Naive thymus-derived CD4-positive, alpha-beta T cell (primary cell): ENCODE data around the gene ATF1. TPM values are rescaled to one million over a fixed set of nuclear protein-coding genes. Genes with fewer than 3 reads are reported as not detected.
A peak's percentile ranks its signal among the peaks of the same experiment; 100 is the strongest.

Experiments
- ATAC-seq: fragments of 150-1000 bp; cut with Tn5 transposase; 2 replicates; pipeline ENCODE4 v1.10.0; 2021; ENCODE audit warnings: mild to moderate bottlenecking, moderate library complexity
- CTCF ChIA-PET: fragments of 350-600 bp; sonication (Branson Sonifier 250); formaldehyde crosslinking; loops from one replicate; lab custom pipeline; 2021; ENCODE audit warnings: antibody characterized with exemption; lab: Charles Lee
- POLR2A ChIA-PET: fragments of 350-600 bp; sonication (Branson Sonifier 250); formaldehyde crosslinking; loops from one replicate; lab custom pipeline; 2021; ENCODE audit warnings: antibody characterized with exemption, inconsistent platforms; lab: Charles Lee
- DNase-seq, 9 donors: peaks; one replicate each; pipeline versions ENCODE4 v3.0.0 to v3.0.0-alpha.2; 2020 to 2022; ENCODE audit warnings: mixed read lengths in 1 of 9
- H3K27ac ChIP-seq: one replicate; pipeline ENCODE4 v1.7.0; 2013; ENCODE audit warnings: mild to moderate bottlenecking, low read depth, low read length, moderate library complexity
- H3K27me3 ChIP-seq, 2 donors: one replicate each; pipeline ENCODE4 v1.7.0; 2013; ENCODE audit warnings: low read length in 2 of 2, mild to moderate bottlenecking in 2 of 2, moderate library complexity in 2 of 2; ENCODE audit not compliant: control insufficient read depth in 2 of 2, insufficient read depth in 2 of 2
- H3K36me3 ChIP-seq, 3 experiments: 1 replicate in 2 of 3; 2 replicates in 1 of 3; pipeline ENCODE4 v1.7.0; 2013; ENCODE audit warnings: low read length in 3 of 3, mild to moderate bottlenecking in 3 of 3, moderate library complexity in 1 of 3; ENCODE audit not compliant: insufficient read depth in 3 of 3, control insufficient read depth in 2 of 3
- H3K4me1 ChIP-seq, 2 donors: one replicate each; pipeline ENCODE4 v1.7.0; 2013; ENCODE audit warnings: low read length in 2 of 2, mild to moderate bottlenecking in 2 of 2, moderate library complexity in 1 of 2; ENCODE audit not compliant: control insufficient read depth in 2 of 2, insufficient read depth in 2 of 2
- H3K4me3 ChIP-seq: 2 replicates; pipeline ENCODE4 v1.7.0; 2013; ENCODE audit warnings: mild to moderate bottlenecking, low read length
- H3K9me3 ChIP-seq, 3 experiments: 1 replicate in 2 of 3; 2 replicates in 1 of 3; pipeline ENCODE4 v1.7.0; 2013; ENCODE audit warnings: low read length in 3 of 3; ENCODE audit not compliant: control insufficient read depth in 2 of 3
- H3K27ac Mint-ChIP-seq, 9 donors: one replicate each; pipeline ENCODE4 v1.8.0; 2020 to 2022; ENCODE audit warnings: mixed read lengths in 9 of 9, mild to moderate bottlenecking in 8 of 9, moderate library complexity in 5 of 9, inconsistent platforms in 2 of 9
- H3K27me3 Mint-ChIP-seq, 5 donors: one replicate each; pipeline ENCODE4 v1.8.0; 2021 to 2022; ENCODE audit warnings: mixed read lengths in 5 of 5, mild to moderate bottlenecking in 1 of 5
- H3K36me3 Mint-ChIP-seq, 5 donors: one replicate each; pipeline ENCODE4 v1.8.0; 2020 to 2022; ENCODE audit warnings: mixed read lengths in 5 of 5, mild to moderate bottlenecking in 3 of 5, inconsistent platforms in 1 of 5
- H3K4me1 Mint-ChIP-seq, 7 donors: one replicate each; pipeline ENCODE4 v1.8.0; 2020 to 2022; ENCODE audit warnings: mixed read lengths in 7 of 7, mild to moderate bottlenecking in 3 of 7, inconsistent platforms in 1 of 7
- H3K4me3 Mint-ChIP-seq, 10 donors: one replicate each; pipeline ENCODE4 v1.8.0; 2020 to 2022; ENCODE audit warnings: mild to moderate bottlenecking in 10 of 10, mixed read lengths in 10 of 10, moderate library complexity in 6 of 10, inconsistent platforms in 2 of 10
- H3K9me3 Mint-ChIP-seq, 11 donors: one replicate each; pipeline ENCODE4 v1.8.0; 2020 to 2022; ENCODE audit warnings: mixed read lengths in 11 of 11, mild to moderate bottlenecking in 4 of 11, inconsistent platforms in 1 of 11, moderate library complexity in 1 of 11
- intact Hi-C, 2 donors: fragments of 100-400 bp; cut with micrococcal nuclease; formaldehyde crosslinking; loops; one replicate each; pipeline ENCODE4 v1.15.1; 2023
- polyA plus RNA-seq, 2 donors: library from polyadenylated mRNA; unstranded; fragments of 300-500 nt; fragmentation: Illumina TruSeq; gene quantifications; one replicate each; pipeline ENCODE4 v1.2.3, GENCODE V29; 2021
- total RNA-seq, 6 experiments: library from RNA in 5 of 6; stranded (reverse) in 5 of 6; gene quantifications; 1 replicate in 5 of 6; 2 replicates in 1 of 6; pipeline ENCODE4 v1.2.3 and lab custom pipeline; 2021 to 2026

ATF1 gene
- total and polyA plus RNA-seq, 7 experiments from 2014 or later = 23.8 to 53.9 (median 51.3) TPM

DNA sequence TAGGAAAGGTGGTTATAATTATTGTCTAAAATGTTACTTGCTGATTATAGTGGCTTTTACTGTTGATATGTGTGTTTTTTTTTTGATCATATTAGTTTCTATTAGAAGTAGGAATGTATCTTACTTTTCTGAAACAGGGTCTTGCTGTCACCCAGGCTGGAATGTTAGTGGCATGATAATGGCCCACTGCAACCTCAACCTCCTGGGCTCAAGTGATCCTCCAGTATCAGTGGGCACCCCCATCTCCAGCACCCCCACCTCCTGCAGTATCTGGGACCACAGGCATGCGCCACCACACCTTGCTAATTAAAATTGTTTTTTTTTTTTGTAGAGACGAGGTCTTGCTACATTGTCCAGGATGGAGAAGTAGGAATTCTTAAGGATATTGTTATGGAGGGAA, 11.3 kb downstream of the ATF1 start:
- Mint-ChIP-seq H3K27me3 (no peaks in the 10 kb centered on the region), H3K27ac (peak overlapping the region in 1 of 9 donors; percentile 59), H3K4me1 (peaks cover 13 to 40% (median 30%) of the 10 kb centered on the region in 7 donors), H3K4me3 (no peak overlapping the region), H3K9me3 (peaks cover 0 to 8% (median 0%) of the 10 kb centered on the region in 11 donors), H3K36me3 (peaks cover 4 to 40% (median 13%) of the 10 kb centered on the region in 5 donors)
- POLR2A ChIA-PET = interaction anchor here (1.2 to 2.0 kb wide), 2 partner anchors 10 to 12 kb away, joined by 3 to 6 read pairs; partner anchors contain the start of gene ATF1
- Histone ChIP-seq H3K4me3 (no peak overlapping the region), H3K27me3 (no peaks in the 10 kb centered on the region), H3K4me1 (no peaks in the 10 kb centered on the region), H3K9me3 (no peaks in the 10 kb centered on the region), H3K27ac (no peak overlapping the region), H3K36me3 (peaks cover 0 to 11% (median 5%) of the 10 kb centered on the region in 3 experiments)
- DNase-seq (no peak), ATAC-seq (no peak)
- CTCF ChIA-PET = no interaction called here
- intact Hi-C loops = no loop called here

DNA sequence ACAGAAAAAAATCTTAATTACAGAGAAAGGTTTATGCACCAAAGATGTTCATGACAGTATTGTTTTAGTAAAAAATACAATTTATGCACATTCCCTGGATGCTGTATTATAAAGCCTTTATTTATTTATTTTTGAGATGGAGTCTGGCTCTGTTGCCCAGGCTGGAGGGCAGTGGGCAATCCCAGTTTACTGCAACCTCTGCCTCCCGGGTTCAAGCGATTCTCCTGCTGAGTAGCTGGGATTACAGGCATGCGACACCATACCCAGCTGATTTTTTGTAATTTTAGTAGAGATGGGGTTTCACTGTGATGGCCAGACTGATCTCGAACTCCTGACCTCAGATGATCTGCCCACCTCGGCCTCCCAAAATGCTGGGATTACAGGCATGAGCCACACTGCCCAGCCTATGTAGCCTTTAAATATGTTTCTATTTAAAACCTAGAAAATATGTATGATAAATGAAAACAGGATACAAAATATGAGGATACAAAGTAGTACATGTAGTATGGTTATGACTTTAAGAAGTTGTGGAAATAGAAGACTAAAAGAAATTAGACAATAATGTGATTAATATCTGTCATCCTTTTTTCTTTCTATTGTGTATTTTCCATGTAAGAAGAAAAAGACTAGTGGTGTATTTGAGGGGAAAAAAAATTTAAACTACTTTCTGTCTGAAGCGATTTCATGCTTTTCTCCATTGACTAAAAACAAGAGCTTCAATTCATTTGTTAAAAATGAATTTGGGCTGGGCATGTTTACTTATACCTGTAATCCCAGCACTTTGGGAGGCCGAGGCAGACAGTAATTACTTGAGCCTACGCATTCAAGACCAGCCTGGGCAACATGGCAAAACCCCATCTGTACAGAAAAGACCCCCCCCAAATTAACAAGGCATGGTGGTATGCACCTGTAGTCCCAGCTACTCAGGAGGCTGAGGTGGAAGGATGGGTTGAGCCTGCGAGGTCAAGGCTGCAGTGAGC, 13.1 kb downstream of the ATF1 start:
- peaks cover 0 to 13% (median 0%) of the 10 kb centered on the region in 3 experiments for H3K36me3 ChIP-seq
- POLR2A ChIA-PET = interaction anchor here (1.2 kb wide), 1 partner anchor 12 kb away, joined by 4 read pairs; no protein-coding TSS in a partner anchor
- no peaks in the 10 kb centered on the region for H3K4me1 ChIP-seq

DNA sequence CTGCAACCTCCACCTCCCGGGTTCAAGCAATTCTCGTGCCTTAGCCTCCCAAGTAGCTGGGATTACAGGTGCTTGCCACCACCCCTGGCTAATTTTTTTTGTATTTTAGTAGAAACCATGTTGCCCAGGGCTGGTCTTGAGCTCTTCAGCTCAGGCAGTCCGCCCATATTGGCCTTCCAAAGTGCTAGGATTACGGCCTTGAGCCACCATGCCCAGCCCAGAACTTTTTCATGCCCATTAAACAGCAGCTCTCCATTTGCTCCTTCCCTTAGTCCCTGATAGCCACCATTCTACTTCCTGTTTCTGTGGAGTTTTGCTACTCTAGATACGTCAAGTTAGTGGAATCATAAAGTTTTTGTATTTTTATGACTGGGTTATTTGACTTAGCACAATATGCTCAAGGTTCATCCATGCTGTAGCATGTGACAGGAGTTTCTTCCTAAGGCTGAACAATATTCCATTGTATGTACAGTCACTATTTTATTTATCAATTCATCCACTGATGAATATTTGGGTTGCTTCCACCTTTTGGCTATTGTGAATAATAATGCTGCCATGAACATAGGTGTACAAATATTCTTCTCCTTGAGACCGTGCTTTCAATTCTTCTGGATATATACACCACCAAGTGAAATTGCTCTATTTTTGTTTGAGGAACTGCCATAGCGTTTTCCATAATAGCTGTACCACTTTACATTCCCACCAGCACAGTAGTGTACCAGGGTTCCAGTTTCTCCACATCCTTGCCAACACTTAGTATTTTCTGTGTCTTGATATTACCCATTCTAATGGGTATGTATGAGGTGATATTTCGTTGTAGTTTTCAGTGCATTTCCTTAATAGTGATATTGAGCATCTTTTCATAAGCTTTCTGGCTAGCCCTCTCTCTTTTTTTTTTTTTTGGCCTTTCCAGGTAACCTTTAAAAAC, 15.0 kb downstream of the ATF1 start:
- POLR2A ChIA-PET = interaction anchor here (0.6 to 0.7 kb wide), 2 partner anchors 16 to 211 kb away, joined by 3 read pairs; no protein-coding TSS in a partner anchor
- no peak for ATAC-seq
- H3K27ac Mint-ChIP-seq = peak overlapping the region in 1 of 9 donors; percentile 25

More for the DNA sequence above, 13.1 kb downstream of the ATF1 start:
- no peaks in the 10 kb centered on the region for H3K27me3 ChIP-seq
- DNase-seq = no peak
- H3K4me3 ChIP-seq = no peak overlapping the region
- Mint-ChIP-seq H3K27ac (peak overlapping the region in 1 of 9 donors; percentile 59), H3K36me3 (peaks cover 0 to 34% (median 12%) of the 10 kb centered on the region in 5 donors), H3K27me3 (no peaks in the 10 kb centered on the region), H3K9me3 (peaks cover 0 to 8% (median 0%) of the 10 kb centered on the region in 11 donors), H3K4me1 (peaks cover 13 to 39% (median 27%) of the 10 kb centered on the region in 7 donors), H3K4me3 (no peak overlapping the region)
- no peaks in the 10 kb centered on the region for H3K9me3 ChIP-seq
- no peak overlapping the region for H3K27ac ChIP-seq
- ATAC-seq = no peak
- intact Hi-C loops = no loop called here
- CTCF ChIA-PET = interaction anchor here (0.6 kb wide), 1 partner anchor 49 kb away, joined by 3 read pairs; no protein-coding TSS in a partner anchor

DNA sequence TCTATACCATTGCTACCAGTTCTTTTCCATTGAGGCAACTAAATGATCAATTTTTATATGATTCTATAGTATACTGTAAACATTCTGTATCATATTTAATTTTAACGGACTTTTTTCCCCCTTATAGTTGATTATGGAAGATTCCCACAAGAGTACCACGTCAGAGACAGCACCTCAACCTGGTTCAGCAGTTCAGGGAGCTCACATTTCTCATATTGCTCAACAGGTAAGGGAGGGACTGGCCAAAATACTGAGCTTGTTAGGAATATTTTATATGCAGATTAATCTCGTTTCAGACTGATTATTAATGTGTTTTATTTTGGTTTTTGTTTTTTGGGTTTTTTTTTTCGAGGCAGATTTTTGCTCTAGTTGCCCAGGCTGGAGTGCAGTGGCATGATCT, 16.1 kb downstream of the ATF1 start:
- no peak overlapping the region for H3K27ac Mint-ChIP-seq

More for the DNA sequence above, 15.0 kb downstream of the ATF1 start:
- Mint-ChIP-seq H3K9me3 (peaks cover 0 to 2% (median 0%) of the 10 kb centered on the region in 11 donors), H3K4me1 (peaks cover 7 to 32% (median 22%) of the 10 kb centered on the region in 7 donors), H3K27me3 (no peaks in the 10 kb centered on the region), H3K4me3 (peak overlapping the region in 1 of 10 donors; percentile 29), H3K36me3 (peaks cover 0 to 20% (median 3%) of the 10 kb centered on the region in 5 donors)
- Histone ChIP-seq H3K36me3 (peaks cover 0 to 14% (median 0%) of the 10 kb centered on the region in 3 experiments), H3K27me3 (no peaks in the 10 kb centered on the region), H3K4me3 (no peak overlapping the region), H3K27ac (no peak overlapping the region), H3K9me3 (no peaks in the 10 kb centered on the region), H3K4me1 (no peaks in the 10 kb centered on the region)
- DNase-seq = no peak
- CTCF ChIA-PET = interaction anchor here (0.6 to 0.9 kb wide), 3 partner anchors 12 to 244 kb away, joined by 3 to 5 read pairs (median 4); no protein-coding TSS in a partner anchor
- intact Hi-C loops = no loop called here

DNA sequence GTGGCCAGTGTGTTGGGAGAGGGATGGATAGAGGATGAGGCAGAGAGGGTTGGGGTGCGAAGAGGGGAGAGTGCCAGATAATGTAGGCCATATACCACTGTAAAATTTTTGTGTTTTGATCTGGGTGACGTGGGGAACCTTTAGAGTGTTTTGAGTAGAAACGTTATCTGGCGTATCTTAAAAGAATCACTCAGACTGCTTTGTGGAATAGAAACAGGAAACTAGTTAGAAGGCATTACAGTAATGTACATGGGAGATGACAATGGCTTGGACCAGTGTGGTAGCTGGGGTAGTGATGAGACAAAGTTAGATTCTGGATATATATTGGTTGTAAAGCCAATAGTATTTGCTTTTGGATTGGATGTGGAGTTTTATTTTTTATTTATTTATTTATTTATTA, 20.6 kb downstream of the ATF1 start:
- Mint-ChIP-seq H3K4me1 (peaks cover 7 to 29% (median 19%) of the 10 kb centered on the region in 7 donors), H3K27ac (peak overlapping the region in 8 of 9 donors; percentile 1 to 63 (median 33)), H3K9me3 (peaks cover 0 to 8% (median 0%) of the 10 kb centered on the region in 11 donors), H3K4me3 (peak overlapping the region in 4 of 10 donors; percentile 0 to 35 (median 18)), H3K27me3 (no peaks in the 10 kb centered on the region), H3K36me3 (peaks cover 12 to 48% (median 36%) of the 10 kb centered on the region in 5 donors)
- Histone ChIP-seq H3K4me3 (no peak overlapping the region), H3K36me3 (peaks cover 0 to 32% (median 0%) of the 10 kb centered on the region in 3 experiments), H3K4me1 (peaks cover 0 to 3% of the 10 kb centered on the region in 2 donors), H3K9me3 (no peaks in the 10 kb centered on the region), H3K27ac (no peak overlapping the region), H3K27me3 (no peaks in the 10 kb centered on the region)
- CTCF ChIA-PET = no interaction called here
- intact Hi-C loops = no loop called here
- POLR2A ChIA-PET = interaction anchor here (1.0 kb wide), 1 partner anchor 20 kb away, joined by 4 read pairs; no protein-coding TSS in a partner anchor
- DNase-seq (peak in 4 of 9 donors; percentile 7 to 28 (median 20)), ATAC-seq (peak; percentile 66)

More for the DNA sequence above, 16.1 kb downstream of the ATF1 start:
- ChIA-PET POLR2A (no interaction called here), CTCF (interaction anchor here (0.7 to 0.9 kb wide), 2 partner anchors 13 to 22 kb away, joined by 3 to 4 read pairs; no protein-coding TSS in a partner anchor)
- Histone ChIP-seq H3K27ac (no peak overlapping the region), H3K27me3 (no peaks in the 10 kb centered on the region), H3K36me3 (peaks cover 0 to 14% (median 0%) of the 10 kb centered on the region in 3 experiments), H3K4me1 (peaks cover 0 to 3% of the 10 kb centered on the region in 2 donors), H3K9me3 (no peaks in the 10 kb centered on the region), H3K4me3 (no peak overlapping the region)
- Mint-ChIP-seq H3K36me3 (peaks cover 0 to 27% (median 10%) of the 10 kb centered on the region in 5 donors), H3K4me1 (peaks cover 12 to 41% (median 32%) of the 10 kb centered on the region in 7 donors), H3K4me3 (no peak overlapping the region), H3K9me3 (peaks cover 0 to 2% (median 0%) of the 10 kb centered on the region in 11 donors), H3K27me3 (no peaks in the 10 kb centered on the region)
- intact Hi-C loops = no loop called here
- DNase-seq (no peak), ATAC-seq (no peak)
